ENCODE results near the gene KDM2A.

Gene KDM2A

DNA sequence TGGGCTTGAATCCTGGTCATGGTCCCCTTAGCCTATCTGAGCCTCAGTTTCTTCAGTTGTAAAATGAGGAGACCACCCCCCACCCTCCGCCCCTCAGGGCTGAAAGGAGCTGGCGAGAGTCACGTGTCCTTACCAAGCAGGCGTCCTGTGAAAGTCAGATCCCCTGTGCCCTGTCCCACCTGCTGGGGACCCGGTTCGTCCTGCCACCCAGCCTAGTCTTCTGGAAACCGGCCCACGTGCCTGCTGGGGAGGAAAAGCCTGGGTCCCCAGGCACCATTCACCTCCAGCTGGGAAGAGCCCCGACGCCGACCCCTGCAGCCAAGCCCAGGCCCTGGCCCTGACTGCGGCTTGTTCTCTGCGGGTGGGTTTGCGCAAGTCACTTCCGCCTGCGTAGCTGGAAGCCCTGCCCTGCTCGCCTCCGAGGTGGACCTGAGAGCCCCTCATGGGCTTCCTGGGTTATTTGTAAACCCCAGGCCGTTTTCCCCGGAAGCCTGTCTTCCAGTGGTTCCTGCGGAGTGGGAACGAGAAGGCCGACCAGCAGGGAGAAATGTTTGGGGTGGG is 183.6 kb downstream of the KDM2A start:
- Histone ChIP-seq H3K27ac (ENCODE audit: poor library complexity, severe bottlenecking) (peak overlapping the region; percentile 82), H3K36me3 (ENCODE audit: low read depth) (peaks cover 45% of the 10 kb centered on the region)
- ATAC-seq (ENCODE audit: low read depth), result peak; percentile 44

DNA sequence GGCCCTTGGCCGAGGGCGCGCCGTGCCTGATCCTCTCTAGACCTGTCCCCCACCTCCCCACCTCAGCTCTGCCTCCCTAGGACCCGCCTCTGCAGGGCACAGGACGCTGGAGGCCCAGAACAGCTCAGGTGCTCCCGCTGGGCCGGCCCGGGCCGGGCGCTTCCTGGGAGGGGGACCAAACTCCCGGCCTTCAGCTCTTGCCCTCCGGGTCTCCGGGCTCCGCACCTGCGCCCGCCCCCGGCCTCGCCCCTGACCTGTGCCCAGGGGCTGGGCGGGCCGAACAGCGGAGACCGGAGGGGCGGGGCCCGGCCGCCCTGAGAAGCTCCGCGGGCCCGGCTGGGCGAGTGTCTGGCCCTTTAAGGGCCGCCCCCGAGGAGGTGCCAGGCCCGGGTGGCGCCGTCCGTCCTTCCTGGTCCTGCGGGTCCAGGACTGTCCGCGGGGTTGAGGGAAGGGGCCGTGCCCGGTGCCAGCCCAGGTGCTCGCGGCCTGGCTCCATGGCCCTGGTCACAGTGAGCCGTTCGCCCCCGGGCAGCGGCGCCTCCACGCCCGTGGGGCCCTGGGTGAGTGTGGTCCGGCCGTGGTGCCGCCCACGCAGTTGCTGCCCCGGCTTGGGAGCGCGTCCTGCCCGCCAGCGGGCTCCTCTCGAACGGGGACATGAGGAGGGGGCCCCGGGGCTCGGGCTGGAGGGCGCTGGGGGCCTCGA is 184.2 kb downstream of the KDM2A start, which contains the start of gene SSH3:
Gene SSH3, plus strand, starts transcription at position 399 of the 703 bp plus-strand sequence. Its CDS starts 96 bp downstream, at position 495.
- Histone ChIP-seq H3K27me3 (ENCODE audit: insufficient read depth, poor library complexity, severe bottlenecking) (no peaks in the 10 kb centered on the region), H3K4me3 (ENCODE audit: severe bottlenecking) (peak within 1 kb of the TSS; percentile 68), H3K27ac (ENCODE audit: poor library complexity, severe bottlenecking) (peak within 1 kb of the TSS; percentile 82)

More for the DNA sequence above, 183.6 kb downstream of the KDM2A start:
- no peaks in the 10 kb centered on the region for H3K9me3 ChIP-seq (ENCODE audit: severe bottlenecking)
- DNase-seq (ENCODE audit: low spot score), result peak; percentile 77
- TF ChIP-seq, protein P1, sequence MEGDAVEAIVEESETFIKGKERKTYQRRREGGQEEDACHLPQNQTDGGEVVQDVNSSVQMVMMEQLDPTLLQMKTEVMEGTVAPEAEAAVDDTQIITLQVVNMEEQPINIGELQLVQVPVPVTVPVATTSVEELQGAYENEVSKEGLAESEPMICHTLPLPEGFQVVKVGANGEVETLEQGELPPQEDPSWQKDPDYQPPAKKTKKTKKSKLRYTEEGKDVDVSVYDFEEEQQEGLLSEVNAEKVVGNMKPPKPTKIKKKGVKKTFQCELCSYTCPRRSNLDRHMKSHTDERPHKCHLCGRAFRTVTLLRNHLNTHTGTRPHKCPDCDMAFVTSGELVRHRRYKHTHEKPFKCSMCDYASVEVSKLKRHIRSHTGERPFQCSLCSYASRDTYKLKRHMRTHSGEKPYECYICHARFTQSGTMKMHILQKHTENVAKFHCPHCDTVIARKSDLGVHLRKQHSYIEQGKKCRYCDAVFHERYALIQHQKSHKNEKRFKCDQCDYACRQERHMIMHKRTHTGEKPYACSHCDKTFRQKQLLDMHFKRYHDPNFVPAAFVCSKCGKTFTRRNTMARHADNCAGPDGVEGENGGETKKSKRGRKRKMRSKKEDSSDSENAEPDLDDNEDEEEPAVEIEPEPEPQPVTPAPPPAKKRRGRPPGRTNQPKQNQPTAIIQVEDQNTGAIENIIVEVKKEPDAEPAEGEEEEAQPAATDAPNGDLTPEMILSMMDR (IDR thresholded peaks at IDR 0.05; ENCODE audit: poor library complexity, severe bottlenecking), result no peak
- H3K4me3 ChIP-seq (ENCODE audit: severe bottlenecking), result peak overlapping the region; percentile 68
- peaks cover 13% of the 10 kb centered on the region for H3K4me1 ChIP-seq (ENCODE audit: insufficient read depth, poor library complexity, severe bottlenecking)
- H3K27me3 ChIP-seq (ENCODE audit: insufficient read depth, poor library complexity, severe bottlenecking), result no peaks in the 10 kb centered on the region

GRCh38 chr11:67303835-67304411 is 184.9 kb downstream of the KDM2A start:
- peaks cover 13% of the 10 kb centered on the region for H3K4me1 ChIP-seq (ENCODE audit: insufficient read depth, poor library complexity, severe bottlenecking)
- peaks cover 43% of the 10 kb centered on the region for H3K36me3 ChIP-seq (ENCODE audit: low read depth)
- DNase-seq (ENCODE audit: low spot score), result peak; percentile 62
- no peaks in the 10 kb centered on the region for H3K9me3 ChIP-seq (ENCODE audit: severe bottlenecking)
- TF ChIP-seq, protein P1 (IDR thresholded peaks at IDR 0.05; ENCODE audit: poor library complexity, severe bottlenecking), result no peak
- ATAC-seq (ENCODE audit: low read depth), result peak; percentile 10; the same call in 2 of the 3 replicates
- peak overlapping the region; percentile 82 for H3K27ac ChIP-seq (ENCODE audit: poor library complexity, severe bottlenecking)
- no peaks in the 10 kb centered on the region for H3K27me3 ChIP-seq (ENCODE audit: insufficient read depth, poor library complexity, severe bottlenecking)
- peak overlapping the region; percentile 68 for H3K4me3 ChIP-seq (ENCODE audit: severe bottlenecking)

More for the DNA sequence above, 184.2 kb downstream of the KDM2A start, which contains the start of gene SSH3:
- peak; percentile 79 for ATAC-seq (ENCODE audit: low read depth)
- Histone ChIP-seq H3K4me1 (ENCODE audit: insufficient read depth, poor library complexity, severe bottlenecking) (peaks cover 13% of the 10 kb centered on the region), H3K9me3 (ENCODE audit: severe bottlenecking) (no peaks in the 10 kb centered on the region), H3K36me3 (ENCODE audit: low read depth) (peaks cover 44% of the 10 kb centered on the region)
- TF ChIP-seq, protein P1 (IDR thresholded peaks at IDR 0.05; ENCODE audit: poor library complexity, severe bottlenecking), result no peak
- DNase-seq (ENCODE audit: low spot score), result peak; percentile 85

DNA sequence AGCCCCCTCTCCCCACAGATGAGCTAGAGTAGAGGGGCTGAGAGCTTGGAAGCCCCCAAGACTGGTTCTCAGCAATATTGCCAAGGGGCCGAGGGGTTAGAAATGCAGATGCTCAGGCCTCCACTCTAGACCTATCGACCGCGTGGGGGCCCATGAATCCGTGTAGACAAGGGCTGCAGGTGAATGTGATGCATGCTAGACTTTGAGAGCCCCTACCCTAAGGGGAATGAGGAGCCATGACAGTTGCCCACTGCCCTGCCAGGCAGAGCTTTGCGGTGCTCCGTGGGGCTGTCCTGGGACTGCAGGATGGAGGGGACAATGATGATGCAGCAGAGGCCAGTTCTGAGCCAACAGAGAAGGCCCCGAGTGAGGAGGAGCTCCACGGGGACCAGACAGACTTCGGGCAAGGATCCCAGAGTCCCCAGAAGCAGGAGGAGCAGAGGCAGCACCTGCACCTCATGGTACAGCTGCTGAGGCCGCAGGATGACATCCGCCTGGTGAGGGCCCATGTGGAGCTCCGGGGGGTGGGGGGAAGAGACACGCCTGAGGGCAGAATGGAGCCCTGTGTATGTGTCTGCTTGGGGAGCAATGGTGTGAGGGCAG is 185.5 kb downstream of the KDM2A start:
- no peaks in the 10 kb centered on the region for H3K27me3 ChIP-seq (ENCODE audit: insufficient read depth, poor library complexity, severe bottlenecking)
- peak overlapping the region; percentile 68 for H3K4me3 ChIP-seq (ENCODE audit: severe bottlenecking)
- TF ChIP-seq, protein P1 (IDR thresholded peaks at IDR 0.05; ENCODE audit: poor library complexity, severe bottlenecking), result no peak
- H3K9me3 ChIP-seq (ENCODE audit: severe bottlenecking), result no peaks in the 10 kb centered on the region
- H3K27ac ChIP-seq (ENCODE audit: poor library complexity, severe bottlenecking), result peak overlapping the region; percentile 82
- H3K4me1 ChIP-seq (ENCODE audit: insufficient read depth, poor library complexity, severe bottlenecking), result peaks cover 13% of the 10 kb centered on the region
- DNase-seq (ENCODE audit: low spot score) (peak; percentile 39), ATAC-seq (ENCODE audit: low read depth) (no peak)
- peaks cover 45% of the 10 kb centered on the region for H3K36me3 ChIP-seq (ENCODE audit: low read depth)

Data from RWPE2 (cell line).